DLD1 (cell line): ENCODE measurements around the gene MKI67.

Source experiments
- in situ Hi-C: cut with HindIII; loops from 2 replicates; pipeline ENCODE4 v1.10.0; 2017; ENCODE audit warnings: low sequenced_read_pairs

MKI67 gene

DNA sequence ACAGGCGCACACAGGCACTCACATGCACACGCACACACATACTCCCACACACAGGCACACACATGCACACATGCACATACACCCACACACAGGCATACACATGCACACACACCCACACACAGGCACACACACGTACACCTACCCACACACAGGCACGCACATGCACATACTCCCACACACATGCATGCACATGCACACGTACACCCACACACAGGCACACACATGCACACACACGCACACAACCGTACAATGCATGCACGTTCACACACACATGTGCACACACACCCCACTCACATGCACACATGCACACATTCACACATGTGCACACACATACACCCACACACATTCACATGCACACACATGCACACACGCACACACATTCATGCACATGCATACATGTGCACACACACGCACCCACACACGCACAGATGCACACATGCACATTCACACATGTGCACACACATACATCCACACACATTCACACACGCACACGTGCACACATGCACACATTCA is 59.3 kb downstream of the MKI67 start:
- in situ Hi-C loops = no loop called here

- in situ Hi-C loops = no loop called here
Observed at GRCh38 chr10:128065881-128066534, 60.2 kb downstream of the MKI67 start.

- in situ Hi-C loops = no loop called here
Observed at GRCh38 chr10:128064970-128065580, 61.1 kb downstream of the MKI67 start.

- in situ Hi-C loops = no loop called here
Observed at GRCh38 chr10:128064108-128064969, 61.9 kb downstream of the MKI67 start.

- in situ Hi-C loops = no loop called here
Observed at GRCh38 chr10:128063736-128064107, 62.5 kb downstream of the MKI67 start.

DNA sequence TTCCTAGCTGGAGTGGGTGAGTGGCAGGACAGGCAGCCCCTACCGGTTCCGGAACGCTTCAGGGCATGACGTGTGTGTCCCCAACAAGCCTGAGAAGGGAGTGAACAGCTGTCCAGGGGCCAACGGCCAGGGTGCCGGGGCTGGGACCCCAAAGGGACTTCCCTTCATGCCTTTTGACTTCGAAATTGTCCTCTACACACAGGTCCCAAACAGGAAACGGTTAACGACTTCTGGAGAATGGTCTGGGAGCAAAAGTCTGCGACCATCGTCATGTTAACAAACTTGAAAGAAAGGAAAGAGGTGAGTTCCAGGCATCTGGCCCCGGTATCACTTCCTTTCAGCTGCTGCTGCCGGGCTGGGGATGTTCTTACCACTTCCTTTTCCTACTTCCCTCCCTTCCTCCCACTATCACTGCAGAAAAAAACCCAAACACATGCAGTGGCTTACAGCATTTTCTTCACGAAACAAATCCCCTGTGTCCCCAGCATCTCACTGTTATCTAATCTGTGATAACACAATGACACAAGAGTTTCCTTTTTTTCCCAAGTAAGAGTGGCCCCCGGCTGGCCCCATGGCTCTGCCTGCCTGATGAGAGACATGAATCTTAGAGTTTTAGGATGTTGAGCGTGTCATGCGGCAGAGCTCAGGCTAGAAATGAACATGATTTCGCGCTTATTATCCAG is 63.2 kb downstream of the MKI67 start:
- in situ Hi-C loops = no loop called here

DNA sequence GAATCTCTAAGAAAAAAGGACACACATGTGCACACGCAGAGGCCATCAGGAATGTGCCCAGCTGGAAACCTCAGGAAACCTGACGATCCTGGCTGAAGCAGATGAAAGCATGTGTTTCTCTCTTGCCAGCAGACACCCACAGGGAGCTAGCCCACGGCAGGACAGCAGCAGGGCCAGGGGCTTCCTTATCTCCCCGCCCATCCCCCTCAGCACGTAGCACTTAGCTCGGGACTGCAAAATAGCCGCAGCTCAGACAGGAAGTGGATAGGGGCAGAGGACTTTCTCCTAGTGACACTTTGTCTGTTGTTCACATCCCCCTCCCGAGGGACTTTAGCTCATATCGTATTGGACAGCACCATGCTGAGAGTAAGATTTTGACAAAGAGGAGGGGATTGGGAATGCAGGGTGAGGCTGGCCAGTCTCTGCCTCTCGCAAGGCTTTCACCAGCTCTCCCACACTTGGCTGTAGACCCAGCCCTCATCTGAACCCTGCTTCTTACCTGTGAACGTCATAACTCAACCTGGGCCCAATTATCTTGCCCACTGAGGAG is 63.8 kb downstream of the MKI67 start:
- in situ Hi-C loops = no loop called here

GRCh38 chr10:128061306-128062300 is 64.6 kb downstream of the MKI67 start:
- in situ Hi-C loops = no loop called here

GRCh38 chr10:128060341-128061250 is 65.6 kb downstream of the MKI67 start:
- in situ Hi-C loops = no loop called here

GRCh38 chr10:128059982-128060293 is 66.3 kb downstream of the MKI67 start:
- in situ Hi-C loops = no loop called here

- in situ Hi-C loops = no loop called here
Observed at GRCh38 chr10:128059266-128059981, 66.8 kb downstream of the MKI67 start.

DNA sequence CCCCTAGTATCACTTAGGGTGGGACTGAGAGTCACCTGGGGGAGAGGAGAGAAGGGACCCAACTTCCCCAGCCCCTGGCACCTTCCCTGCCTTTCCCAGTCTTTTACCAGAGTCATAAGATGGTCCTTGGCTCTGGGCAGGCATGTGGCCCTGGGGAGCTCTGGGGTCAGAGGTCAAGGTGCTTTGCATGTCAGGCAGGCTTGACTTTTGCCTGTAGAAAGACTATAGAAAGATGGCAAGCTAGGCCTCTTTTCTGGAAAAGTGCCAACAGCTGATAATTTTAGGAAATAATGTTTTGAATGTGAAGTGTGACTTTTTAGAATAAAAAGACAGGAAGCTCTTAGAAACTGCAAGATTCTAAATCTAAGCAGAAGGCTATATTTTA is 67.5 kb downstream of the MKI67 start:
- in situ Hi-C loops = no loop called here

DNA sequence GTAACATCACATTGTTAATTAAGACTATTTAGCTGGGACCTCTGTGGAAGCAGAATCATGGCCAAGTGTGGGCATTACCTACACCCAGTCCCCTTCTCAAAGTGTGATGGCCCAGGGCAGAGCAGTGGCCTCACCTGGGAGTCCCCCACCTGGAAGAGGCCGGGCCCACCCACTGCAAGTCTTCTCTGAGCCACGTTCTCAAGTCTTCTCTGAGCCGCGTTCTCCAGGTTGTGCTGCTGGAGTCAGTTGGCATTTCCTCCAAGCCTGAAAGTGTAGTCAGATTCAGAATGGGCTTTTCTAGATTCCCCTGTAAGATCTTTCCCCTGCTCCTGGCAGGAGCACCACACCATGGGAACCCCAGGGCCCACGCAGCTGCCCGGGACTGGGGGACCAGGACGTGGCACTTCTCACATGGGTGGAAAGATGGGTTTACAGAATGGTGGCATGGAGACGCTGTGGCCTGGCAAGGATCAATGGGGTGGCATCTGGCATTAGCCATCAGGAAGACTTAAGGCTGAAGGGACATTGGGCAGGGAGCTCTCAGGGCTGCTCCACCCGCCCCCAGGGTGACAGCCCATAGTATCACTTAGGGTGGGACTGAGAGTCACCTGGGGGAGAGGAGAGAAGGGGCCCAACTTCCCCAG is 68.0 kb downstream of the MKI67 start:
- in situ Hi-C loops = no loop called here

- in situ Hi-C loops = no loop called here
Observed at GRCh38 chr10:128056303-128057050, 69.7 kb downstream of the MKI67 start.

GRCh38 chr10:128055061-128055868 is 71.0 kb downstream of the MKI67 start:
- in situ Hi-C loops = no loop called here
